ENCODE results near the gene ISM2.

The ISM2 gene

DNA sequence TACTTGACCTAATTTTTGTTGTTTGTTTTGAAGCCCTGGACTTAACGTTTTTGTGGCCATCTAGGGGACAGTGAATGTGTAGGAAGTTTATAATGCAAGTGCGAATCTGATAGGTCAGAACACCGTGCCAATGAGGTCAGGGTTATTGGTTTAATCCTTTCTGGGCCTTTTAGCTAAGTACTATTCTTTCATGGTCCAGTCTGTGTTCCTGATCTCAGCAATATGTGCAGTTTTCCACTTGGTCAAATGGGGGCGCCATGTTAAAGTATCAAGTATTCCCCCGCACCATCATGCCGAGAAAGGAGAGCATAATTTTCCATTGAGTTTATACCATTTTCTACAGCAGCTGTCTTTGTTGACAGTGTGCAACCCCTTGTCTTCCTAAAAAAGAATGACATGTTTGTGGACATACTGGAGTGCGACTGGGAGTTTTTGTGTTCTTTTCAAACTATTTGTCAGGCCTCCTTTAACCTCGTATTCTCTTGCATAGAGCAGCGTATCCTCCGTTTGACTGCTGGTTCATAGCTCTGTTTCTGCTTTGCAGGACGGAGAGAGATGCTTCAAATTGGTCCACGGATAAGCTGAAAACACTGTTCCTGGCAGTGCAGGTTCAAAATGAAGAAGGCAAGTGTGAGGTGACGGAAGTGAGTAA lies 39.4 kb downstream of the ISM2 start:
- DNase-seq = peak; percentile 70 to 86

DNA sequence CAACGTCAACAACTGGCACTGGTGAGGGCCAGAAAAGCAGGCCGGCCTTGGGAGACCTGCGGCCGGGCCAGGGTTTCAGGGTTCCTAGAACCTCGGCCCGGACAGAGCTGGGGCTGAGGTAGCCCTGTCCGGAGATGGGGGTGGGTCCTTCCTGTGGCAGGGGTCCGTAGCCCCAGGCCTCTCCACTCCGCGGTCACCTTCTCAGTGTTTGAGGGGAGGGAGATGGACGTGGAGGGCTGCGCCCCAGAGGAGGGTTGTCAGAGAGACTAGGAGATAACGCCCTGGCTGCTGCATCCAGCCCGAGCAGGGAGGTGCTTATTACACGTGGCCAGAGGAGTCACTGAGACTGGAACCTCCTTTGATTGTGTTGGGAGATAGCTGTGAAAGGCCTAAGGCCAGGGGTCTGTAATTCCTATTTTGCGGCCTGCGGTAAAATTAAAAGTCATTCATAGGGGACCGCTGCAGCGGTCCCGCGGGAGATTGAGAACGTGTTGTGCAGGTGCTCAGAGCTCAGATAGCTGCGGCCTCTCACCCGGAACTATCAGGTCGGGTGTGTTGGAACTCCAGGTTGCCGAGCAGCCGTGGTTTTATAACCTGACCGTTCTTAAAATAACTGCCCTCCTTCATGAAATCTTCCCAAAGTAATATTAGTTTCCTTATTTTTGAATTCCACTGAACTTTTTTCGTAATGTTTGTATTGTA lies 40.2 kb downstream of the ISM2 start:
- DNase-seq = peak; percentile 29 to 60

DNA sequence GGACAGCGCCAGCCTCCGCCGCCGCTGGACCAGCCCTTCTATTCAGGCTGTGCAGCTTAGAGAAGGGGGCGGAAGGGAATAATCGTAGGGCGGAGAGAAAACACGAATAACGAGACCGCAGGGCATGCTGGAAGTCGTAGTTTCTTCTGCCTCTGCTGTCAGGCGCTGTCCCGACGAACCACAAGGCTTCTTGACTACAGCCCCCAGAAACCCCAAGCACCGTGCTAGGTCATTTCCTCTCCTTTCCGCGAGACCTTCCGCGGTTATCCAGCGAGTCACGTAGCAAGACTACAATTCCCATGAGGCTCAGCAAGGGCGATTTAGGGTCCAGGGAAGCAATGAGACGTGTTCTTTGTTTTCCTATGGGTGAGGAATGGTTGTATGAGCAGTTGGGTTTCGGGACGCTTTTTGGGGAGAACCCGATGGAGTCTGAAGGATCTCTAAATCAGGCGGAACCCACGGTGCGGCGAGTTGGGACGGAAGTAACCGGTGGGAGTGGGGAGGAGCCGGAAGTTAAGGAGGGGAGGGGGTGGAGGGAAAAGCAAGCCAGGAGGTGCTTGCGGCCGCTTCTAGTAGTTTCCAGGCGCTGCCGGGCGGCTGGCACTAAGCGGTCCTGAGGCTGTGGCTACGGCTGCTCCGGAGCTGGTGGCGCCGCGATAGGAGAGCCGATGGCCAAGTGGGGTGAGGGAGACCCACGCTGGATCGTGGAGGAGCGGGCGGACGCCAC lies 40.9 kb downstream of the ISM2 start, which contains the start of the genes AHSA1 and VIPAS39:
TSS of gene AHSA1 (plus strand) at position 572 of the 727 bp plus-strand sequence. CDS start at position 669, 97 bp downstream.
TSS of gene VIPAS39 (minus strand) at position 80 of the 727 bp plus-strand sequence. CDS start 3,499 bp downstream, outside the sequence.
- peak; percentile 100 for DNase-seq

- no peak for DNase-seq
Observed at GRCh38 chr14:77457115-77457521, 41.5 kb downstream of the ISM2 start.

DNA sequence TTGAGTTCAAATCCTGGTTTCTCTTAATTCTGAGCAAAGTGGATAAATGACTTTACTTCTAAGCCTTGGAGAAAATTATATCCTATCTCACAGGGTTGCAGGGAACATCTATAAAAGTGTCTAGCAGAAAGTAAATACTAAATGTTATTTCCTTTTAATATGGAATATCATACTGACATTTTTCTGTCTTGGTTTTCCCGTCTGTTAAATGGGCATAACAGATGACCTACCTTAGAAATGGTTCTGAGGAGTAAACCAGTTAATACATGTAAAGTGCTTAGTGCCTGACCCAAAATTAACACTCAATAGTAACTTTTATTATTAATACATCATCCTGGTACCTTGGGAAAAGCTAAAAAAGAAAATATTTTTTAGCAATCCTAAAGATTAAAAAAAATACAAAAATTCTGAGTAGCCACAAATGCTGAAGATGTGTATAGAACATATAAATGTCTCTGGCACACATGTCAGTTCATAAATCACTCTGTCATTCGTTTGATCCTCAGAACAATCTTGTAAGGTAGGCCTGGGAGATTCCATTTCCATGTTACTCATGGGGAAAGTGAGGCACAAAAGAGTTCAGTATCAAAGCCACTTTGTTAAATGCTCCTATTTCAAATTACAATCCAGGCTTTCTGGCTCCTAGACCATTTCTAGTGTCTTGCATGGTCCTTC lies 42.5 kb downstream of the ISM2 start:
- DNase-seq = no peak

GRCh38 chr14:77442196-77442595 lies 56.4 kb downstream of the ISM2 start:
- DNase-seq = no peak

- DNase-seq = no peak
Observed at GRCh38 chr14:77439861-77440260, 58.8 kb downstream of the ISM2 start.

- DNase-seq = no peak
Observed at GRCh38 chr14:77438596-77438995, 60.0 kb downstream of the ISM2 start.

DNA sequence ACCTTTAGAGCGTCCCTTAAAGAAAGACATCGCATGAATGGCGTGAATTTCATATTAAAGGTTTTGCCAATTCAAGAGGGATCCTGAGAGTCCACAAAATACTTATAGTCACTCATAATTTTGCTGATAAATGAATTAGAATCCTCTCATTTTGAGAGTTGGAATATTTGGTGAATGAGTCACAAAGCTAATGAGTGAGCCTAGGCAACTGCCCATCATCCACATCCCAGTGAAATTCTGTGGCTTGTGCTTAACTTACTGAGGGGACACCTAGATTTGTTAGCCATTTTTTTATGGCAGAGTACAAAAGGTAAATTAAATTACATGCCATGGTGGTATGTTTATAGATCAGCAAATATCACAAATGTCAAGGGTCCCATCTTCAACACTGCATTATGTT lies 62.6 kb downstream of the ISM2 start:
- DNase-seq = no peak

GRCh38 chr14:77426396-77426795 lies 72.2 kb downstream of the ISM2 start:
- no peak for DNase-seq

DNA sequence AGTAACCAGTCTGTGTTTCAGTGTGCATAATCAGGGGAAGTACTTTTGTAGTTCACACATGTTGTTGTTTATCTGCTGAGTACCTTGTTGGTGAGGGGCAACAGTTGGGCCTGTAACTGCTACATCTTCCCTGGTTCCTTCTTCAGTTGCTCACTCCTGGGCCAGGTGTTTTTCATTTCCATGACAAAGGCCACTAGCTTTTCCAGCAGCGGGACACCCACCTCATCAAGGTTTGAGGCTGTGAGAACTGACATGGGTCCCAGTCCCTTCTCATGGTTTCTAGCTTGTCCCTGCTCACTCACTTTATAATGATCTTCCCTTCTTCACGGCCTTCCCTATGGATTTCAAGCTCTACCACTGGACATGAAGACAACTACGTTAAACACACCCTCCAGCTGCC lies 73.8 kb downstream of the ISM2 start:
- DNase-seq = no peak
